Measurements from ENCODE around the gene CCL13.

CCL13 gene

GRCh38 chr17:34364751-34365150, 8.5 kb downstream of the CCL13 start:
- peak; percentile 76 for DNase-seq

GRCh38 chr17:34365340-34365739, 9.1 kb downstream of the CCL13 start:
- no peak for DNase-seq

- DNase-seq, result no peak
Observed at GRCh38 chr17:34366010-34366409, 9.7 kb downstream of the CCL13 start.

- DNase-seq, result no peak
Observed at GRCh38 chr17:34366529-34367107, 10.3 kb downstream of the CCL13 start.

GRCh38 chr17:34367486-34368195, 11.4 kb downstream of the CCL13 start:
- DNase-seq, result no peak

GRCh38 chr17:34368196-34368945, 12.1 kb downstream of the CCL13 start:
- no peak for DNase-seq

- DNase-seq, result no peak
Observed at GRCh38 chr17:34368946-34369500, 12.7 kb downstream of the CCL13 start.

- no peak for DNase-seq
Observed at GRCh38 chr17:34369571-34369970, 13.3 kb downstream of the CCL13 start.

GRCh38 chr17:34370376-34370996, 14.2 kb downstream of the CCL13 start:
- no peak for DNase-seq

GRCh38 chr17:34370997-34371395, 14.7 kb downstream of the CCL13 start:
- peak; percentile 70 for DNase-seq

- DNase-seq, result no peak
Observed at GRCh38 chr17:34371405-34372100, 15.3 kb downstream of the CCL13 start.

GRCh38 chr17:34374457-34374856, 18.2 kb downstream of the CCL13 start:
- DNase-seq, result peak; percentile 99

- peak; percentile 15 for DNase-seq
Observed at GRCh38 chr17:34375426-34375997, 19.2 kb downstream of the CCL13 start.

GRCh38 chr17:34377078-34377823, 21.0 kb downstream of the CCL13 start:
- no peak for DNase-seq

GRCh38 chr17:34378664-34379101, 22.4 kb downstream of the CCL13 start:
- no peak for DNase-seq

GRCh38 chr17:34379868-34380267, 23.6 kb downstream of the CCL13 start:
- no peak for DNase-seq

- peak; percentile 26 for DNase-seq
Observed at GRCh38 chr17:34382621-34383124, 26.4 kb downstream of the CCL13 start.

GRCh38 chr17:34383216-34383615, 26.9 kb downstream of the CCL13 start:
- DNase-seq, result no peak

- DNase-seq, result no peak
Observed at GRCh38 chr17:34384271-34384670, 28.0 kb downstream of the CCL13 start.

GRCh38 chr17:34384822-34385605, 28.7 kb downstream of the CCL13 start:
- no peak for DNase-seq

Data from DMS79 (cell line).